ENCODE results near the gene MAP3K21.

DNA sequence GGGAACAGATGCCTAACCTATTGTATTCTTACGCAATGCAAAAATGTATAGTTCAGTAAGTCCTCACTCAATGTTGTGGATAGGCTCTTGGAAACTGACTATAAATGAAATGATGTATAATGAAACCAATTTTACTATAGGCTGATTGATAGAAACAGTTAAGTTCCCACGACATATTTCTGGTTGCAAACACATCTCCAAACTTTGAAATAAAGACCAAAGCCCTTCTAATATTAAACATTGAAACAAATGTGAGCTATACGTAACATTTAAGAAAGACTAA is 29.1 kb downstream of the MAP3K21 start:
- TF ChIP-seq, protein P1, sequence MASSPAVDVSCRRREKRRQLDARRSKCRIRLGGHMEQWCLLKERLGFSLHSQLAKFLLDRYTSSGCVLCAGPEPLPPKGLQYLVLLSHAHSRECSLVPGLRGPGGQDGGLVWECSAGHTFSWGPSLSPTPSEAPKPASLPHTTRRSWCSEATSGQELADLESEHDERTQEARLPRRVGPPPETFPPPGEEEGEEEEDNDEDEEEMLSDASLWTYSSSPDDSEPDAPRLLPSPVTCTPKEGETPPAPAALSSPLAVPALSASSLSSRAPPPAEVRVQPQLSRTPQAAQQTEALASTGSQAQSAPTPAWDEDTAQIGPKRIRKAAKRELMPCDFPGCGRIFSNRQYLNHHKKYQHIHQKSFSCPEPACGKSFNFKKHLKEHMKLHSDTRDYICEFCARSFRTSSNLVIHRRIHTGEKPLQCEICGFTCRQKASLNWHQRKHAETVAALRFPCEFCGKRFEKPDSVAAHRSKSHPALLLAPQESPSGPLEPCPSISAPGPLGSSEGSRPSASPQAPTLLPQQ (tag by site-specific recombination; IDR thresholded peaks at IDR 0.05) = no peak
- TF ChIP-seq ZNF777 (tag by site-specific recombination; IDR thresholded peaks at IDR 0.05; ENCODE audit: borderline replicate concordance) = no peak
- TF ChIP-seq ZNF23 (tag by site-specific recombination; IDR thresholded peaks at IDR 0.05; ENCODE audit: borderline replicate concordance) = no peak
- TF ChIP-seq ZNF18 (tag by site-specific recombination; IDR thresholded peaks at IDR 0.05) = no peak
- TF ChIP-seq ZNF549 (tag by site-specific recombination; IDR thresholded peaks at IDR 0.05) = no peak
- no peak for TF ChIP-seq CTCF (tag by site-specific recombination; IDR thresholded peaks at IDR 0.05)
- TF ChIP-seq KLF1 (tag by site-specific recombination; IDR thresholded peaks at IDR 0.05) = no peak
- no peak for TF ChIP-seq ZNF280D (tag by site-specific recombination; IDR thresholded peaks at IDR 0.05)
- TF ChIP-seq ZNF24 (tag by site-specific recombination; IDR thresholded peaks at IDR 0.05) = no peak
- no peak for TF ChIP-seq ZNF514 (tag by site-specific recombination; IDR thresholded peaks at IDR 0.05)

Measured in HEK293 (cell line).